Upper lobe of left lung (tissue), 6 donors: ENCODE measurements around the gene PRKG1. TPM values are rescaled to one million over a fixed set of nuclear protein-coding genes. Genes with fewer than 3 reads are reported as not detected.

ENCODE experiments used
- ATAC-seq, 2 donors: fragments of 200-7000 bp; cut with Tn5 transposase; one replicate each; pipeline ENCODE4 v1.9.1; 2022; ENCODE audit warnings: mild to moderate bottlenecking in 2 of 2, moderate library complexity in 2 of 2; ENCODE audit not compliant: low FRiP score in 2 of 2
- DNase-seq, 2 donors: peaks; one replicate each; pipeline ENCODE4 v3.0.0-alpha.2; 2019 to 2020
- H3K27ac ChIP-seq, 4 donors: fragments of 200-600 bp; sonication (generic); one replicate each; pipeline ENCODE4 v1.5.1; 2016 to 2019
- H3K27me3 ChIP-seq, 4 donors: fragments of 200-600 bp; sonication (generic); one replicate each; pipeline ENCODE4 v1.5.1; 2017 to 2019
- H3K36me3 ChIP-seq, 4 donors: fragments of 200-600 bp; sonication (generic); one replicate each; pipeline ENCODE4 v1.5.1; 2016 to 2019
- H3K4me1 ChIP-seq, 4 donors: fragments of 200-600 bp; sonication (generic); one replicate each; pipeline ENCODE4 v1.5.1; 2018 to 2019
- H3K4me3 ChIP-seq, 4 donors: fragments of 200-600 bp; sonication (generic); one replicate each; pipeline ENCODE4 v1.5.1; 2017 to 2019; ENCODE audit warnings: mild to moderate bottlenecking in 2 of 4, moderate library complexity in 1 of 4
- H3K9me3 ChIP-seq, 4 donors: fragments of 200-600 bp; sonication (generic); one replicate each; pipeline ENCODE4 v1.5.1; 2018 to 2019
- EP300 ChIP-seq, 4 donors: sonication (generic); formaldehyde crosslinking; IDR thresholded peaks; one replicate each; pipeline ENCODE4 v1.5.1; 2017; ENCODE audit warnings: antibody characterized with exemption in 4 of 4, control low read depth in 2 of 4
- POLR2A ChIP-seq, 4 donors: fragments of 450-650 bp; IDR thresholded peaks; one replicate each; pipeline ENCODE4 v1.5.1; 2016 to 2017; ENCODE audit warnings: antibody characterized with exemption in 4 of 4, mild to moderate bottlenecking in 2 of 4
- POLR2AphosphoS5 ChIP-seq, 2 donors: sonication (generic); formaldehyde crosslinking; IDR thresholded peaks; one replicate each; pipeline ENCODE4 v1.5.1; 2017; ENCODE audit warnings: antibody characterized with exemption in 2 of 2
- WGBS, 2 donors: methylation state at CpG; one replicate each; pipeline ENCODE4 v1.1.5; 2017 to 2018; 5-methylcytosine and 5-hydroxymethylcytosine counted together
- total RNA-seq, 6 donors: library from RNA; depleted of rRNA in 4 of 6; stranded (reverse); fragments of >200 nt in 4 of 6; gene quantifications; one replicate each; pipeline versions ENCODE4 v1.1.0 to v1.2.1, GENCODE V29; 2016 to 2021
- TF ChIP-seq, protein P1 (sequence below), 6 experiments: fragments of 450-650 bp in 4 of 6; fragments of 200-600 bp in 2 of 6; sonication (generic) in 2 of 6; IDR thresholded peaks; one replicate each; pipeline ENCODE4 v1.5.1; 2016 to 2019; ENCODE audit warnings: antibody characterized with exemption in 6 of 6
- donor health status: DM: no; HTN: no; CAD: no; lungs with moderate emphysema.
- donor health status: DM: no; HTN: yes; CAD: no; lungs with severe emphysema.

Gene PRKG1
- total RNA-seq, 6 donors from 2014 or later: 12.9 to 43.0 (median 25.0) TPM

DNA sequence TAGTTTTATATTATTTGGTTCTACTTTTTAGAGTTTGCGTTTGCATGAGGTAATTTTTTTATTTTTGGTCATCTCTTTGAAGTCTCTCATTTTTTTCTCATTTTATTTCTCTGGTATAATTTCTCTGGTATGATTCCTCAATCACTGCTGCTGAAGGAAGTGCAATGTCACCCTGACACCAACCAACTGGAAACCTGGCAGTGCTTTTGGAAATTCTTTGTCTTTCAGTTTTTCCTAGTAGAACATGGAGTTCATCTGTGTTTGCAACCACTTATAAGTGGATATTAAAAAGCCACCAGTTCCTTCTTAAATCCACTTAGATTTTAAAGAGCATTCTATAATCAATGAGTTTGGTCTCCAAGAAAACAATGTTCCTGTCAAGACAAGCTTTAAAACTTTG is 291.8 kb downstream of the PRKG1 start:
- 74 to 82% methylated on average over 1 of the region's 1 CpG for WGBS, 2 donors
- Histone ChIP-seq H3K4me3 (no peak overlapping the region), H3K4me1 (peaks cover 0 to 4% (median 1%) of the 10 kb centered on the region in 4 donors), H3K36me3 (no peaks in the 10 kb centered on the region), H3K9me3 (no peaks in the 10 kb centered on the region), H3K27me3 (no peaks in the 10 kb centered on the region), H3K27ac (no peak overlapping the region)
- no peak for TF ChIP-seq POLR2A (IDR thresholded peaks at IDR 0.05)
- no peak for ATAC-seq
- no peak for DNase-seq

DNA sequence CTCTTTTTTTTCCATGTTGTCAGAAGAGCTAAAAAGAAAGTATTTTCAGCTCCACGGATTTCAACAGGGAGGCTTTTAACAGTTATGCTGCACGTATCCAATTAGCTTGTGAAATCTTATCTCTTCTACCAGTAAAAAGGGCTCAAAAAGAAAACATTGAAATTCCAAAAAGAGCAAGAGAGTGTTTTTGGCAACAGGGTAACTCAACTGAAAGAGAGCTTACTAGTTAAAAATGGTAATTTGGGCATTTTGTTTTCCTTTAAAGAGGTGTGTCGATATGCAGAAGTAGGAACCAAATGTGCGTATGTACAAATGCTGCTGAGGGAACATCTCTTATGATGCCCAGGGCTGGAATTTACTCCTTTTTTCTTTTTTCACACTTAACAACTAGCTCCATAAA is 292.8 kb downstream of the PRKG1 start:
- Histone ChIP-seq H3K9me3 (no peaks in the 10 kb centered on the region), H3K36me3 (no peaks in the 10 kb centered on the region), H3K27me3 (no peaks in the 10 kb centered on the region), H3K27ac (no peak overlapping the region), H3K4me3 (peak overlapping the region in 2 of 4 donors; percentile 19 to 31), H3K4me1 (peaks cover 0 to 4% (median 1%) of the 10 kb centered on the region in 4 donors)
- DNase-seq (no peak), ATAC-seq (no peak)
- TF ChIP-seq EP300 (IDR thresholded peaks at IDR 0.05) (no peak), POLR2A (IDR thresholded peaks at IDR 0.05) (no peak), POLR2AphosphoS5 (IDR thresholded peaks at IDR 0.05) (no peak)
- TF ChIP-seq, protein P1, sequence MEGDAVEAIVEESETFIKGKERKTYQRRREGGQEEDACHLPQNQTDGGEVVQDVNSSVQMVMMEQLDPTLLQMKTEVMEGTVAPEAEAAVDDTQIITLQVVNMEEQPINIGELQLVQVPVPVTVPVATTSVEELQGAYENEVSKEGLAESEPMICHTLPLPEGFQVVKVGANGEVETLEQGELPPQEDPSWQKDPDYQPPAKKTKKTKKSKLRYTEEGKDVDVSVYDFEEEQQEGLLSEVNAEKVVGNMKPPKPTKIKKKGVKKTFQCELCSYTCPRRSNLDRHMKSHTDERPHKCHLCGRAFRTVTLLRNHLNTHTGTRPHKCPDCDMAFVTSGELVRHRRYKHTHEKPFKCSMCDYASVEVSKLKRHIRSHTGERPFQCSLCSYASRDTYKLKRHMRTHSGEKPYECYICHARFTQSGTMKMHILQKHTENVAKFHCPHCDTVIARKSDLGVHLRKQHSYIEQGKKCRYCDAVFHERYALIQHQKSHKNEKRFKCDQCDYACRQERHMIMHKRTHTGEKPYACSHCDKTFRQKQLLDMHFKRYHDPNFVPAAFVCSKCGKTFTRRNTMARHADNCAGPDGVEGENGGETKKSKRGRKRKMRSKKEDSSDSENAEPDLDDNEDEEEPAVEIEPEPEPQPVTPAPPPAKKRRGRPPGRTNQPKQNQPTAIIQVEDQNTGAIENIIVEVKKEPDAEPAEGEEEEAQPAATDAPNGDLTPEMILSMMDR (IDR thresholded peaks at IDR 0.05): no peak
- WGBS, 2 donors: 53 to 67% methylated on average over 4 of the region's 4 CpGs

DNA sequence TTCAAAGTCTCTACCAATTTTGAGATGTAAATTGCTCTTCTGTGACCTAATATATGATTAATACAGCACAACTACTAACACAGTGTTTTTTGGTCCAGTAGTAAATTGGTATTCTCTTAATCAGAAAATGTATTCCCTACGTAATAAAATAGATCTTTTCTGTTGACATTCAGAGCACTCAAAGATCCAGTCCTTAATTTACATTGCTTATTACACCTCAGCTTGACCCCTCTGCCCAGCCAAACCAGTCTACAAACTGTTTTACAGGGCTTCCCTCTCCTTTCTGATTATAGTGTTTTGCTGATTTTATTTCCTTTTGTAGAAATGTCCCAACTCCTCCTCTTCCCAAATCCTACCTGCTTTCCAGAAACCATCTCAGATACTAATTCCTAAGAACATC is 293.4 kb downstream of the PRKG1 start:
- Histone ChIP-seq H3K9me3 (no peaks in the 10 kb centered on the region), H3K27me3 (no peaks in the 10 kb centered on the region), H3K4me3 (peak overlapping the region in 2 of 4 donors; percentile 19 to 31), H3K4me1 (peaks cover 0 to 4% (median 1%) of the 10 kb centered on the region in 4 donors), H3K36me3 (no peaks in the 10 kb centered on the region), H3K27ac (no peak overlapping the region)
- WGBS, 2 donors: 74 to 87% methylated on average over 1 of the region's 1 CpG
- ATAC-seq (no peak), DNase-seq (no peak)
- TF ChIP-seq, protein P1 (IDR thresholded peaks at IDR 0.05): no peak
- TF ChIP-seq EP300 (IDR thresholded peaks at IDR 0.05): no peak
- no peak for TF ChIP-seq POLR2A (IDR thresholded peaks at IDR 0.05)
- no peak for TF ChIP-seq POLR2AphosphoS5 (IDR thresholded peaks at IDR 0.05)

DNA sequence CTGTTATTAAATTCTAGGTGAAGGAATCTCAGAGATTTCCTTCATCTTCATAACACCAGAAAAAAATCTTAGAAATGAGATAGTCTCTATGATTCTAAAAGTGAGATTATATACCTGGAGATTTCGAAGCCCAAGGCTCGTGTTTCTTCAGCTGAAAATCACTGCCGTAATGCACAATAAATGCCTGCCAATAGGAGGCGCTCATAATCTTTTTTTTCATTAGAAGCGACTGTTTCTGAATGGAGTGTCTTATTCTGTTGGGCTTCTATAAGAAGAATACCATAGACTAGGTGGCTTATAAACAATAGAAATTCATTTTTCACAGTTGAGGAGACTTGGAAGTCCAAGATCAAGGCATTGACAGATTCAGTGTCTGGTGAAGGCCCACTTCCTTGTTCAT is 294.7 kb downstream of the PRKG1 start:
- H3K4me3 ChIP-seq: no peak overlapping the region
- DNase-seq (no peak), ATAC-seq (no peak)
- no peak for TF ChIP-seq EP300 (IDR thresholded peaks at IDR 0.05)
- no peak for TF ChIP-seq POLR2A (IDR thresholded peaks at IDR 0.05)
- TF ChIP-seq POLR2AphosphoS5 (IDR thresholded peaks at IDR 0.05): no peak
- TF ChIP-seq, protein P1 (IDR thresholded peaks at IDR 0.05): no peak
- no peaks in the 10 kb centered on the region for H3K9me3 ChIP-seq
- 93 to 95% methylated on average over 5 of the region's 5 CpGs for WGBS, 2 donors
- H3K36me3 ChIP-seq: no peaks in the 10 kb centered on the region
- H3K4me1 ChIP-seq: peaks cover 0 to 4% (median 1%) of the 10 kb centered on the region in 4 donors
- H3K27me3 ChIP-seq: no peaks in the 10 kb centered on the region
- no peak overlapping the region for H3K27ac ChIP-seq

DNA sequence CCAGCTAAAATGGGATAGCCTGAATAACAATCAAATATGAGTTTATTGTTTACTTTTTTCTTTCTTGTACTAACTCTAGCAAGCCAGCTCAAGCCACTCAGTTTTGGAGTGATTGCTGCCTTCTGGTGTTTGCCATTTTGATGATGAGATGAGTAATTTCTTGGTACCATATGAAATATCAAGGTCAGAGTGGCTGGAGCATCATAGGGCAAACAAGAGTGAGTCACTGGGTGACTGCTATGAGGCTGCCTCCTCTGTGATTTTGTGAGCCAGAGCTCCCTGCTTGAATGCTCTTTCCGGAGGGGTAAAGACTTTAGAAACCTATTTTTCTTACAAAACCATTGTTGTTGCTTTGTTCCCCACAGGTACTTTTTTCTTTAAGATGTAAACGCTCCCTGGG is 295.6 kb downstream of the PRKG1 start:
- H3K27me3 ChIP-seq: no peaks in the 10 kb centered on the region
- no peak overlapping the region for H3K27ac ChIP-seq
- no peaks in the 10 kb centered on the region for H3K36me3 ChIP-seq
- TF ChIP-seq EP300 (IDR thresholded peaks at IDR 0.05) (no peak), POLR2A (IDR thresholded peaks at IDR 0.05) (no peak), POLR2AphosphoS5 (IDR thresholded peaks at IDR 0.05) (no peak)
- TF ChIP-seq, protein P1 (IDR thresholded peaks at IDR 0.05): no peak
- no peaks in the 10 kb centered on the region for H3K9me3 ChIP-seq
- ATAC-seq (no peak), DNase-seq (no peak)
- 81 to 90% methylated on average over 2 of the region's 2 CpGs for WGBS, 2 donors
- no peak overlapping the region for H3K4me3 ChIP-seq
- peaks cover 0 to 4% (median 1%) of the 10 kb centered on the region in 4 donors for H3K4me1 ChIP-seq
